Dermis blood vessel endothelial cell (primary cell): Measurements from ENCODE around the gene LNPEP. TPM values are rescaled to one million over a fixed set of nuclear protein-coding genes. Genes with fewer than 3 reads are reported as not detected.
A peak's percentile ranks its signal among the peaks of the same experiment; 100 is the strongest.

Experiments
- DNase-seq: peaks from one replicate; pipeline ENCODE4 v3.0.0; 2010
- total RNA-seq: library from RNA; depleted of rRNA; stranded (reverse); fragments of >200 nt; gene quantifications from 2 replicates; pipeline ENCODE4 v1.2.3, GENCODE V29; 2014

Gene LNPEP
- total RNA-seq, 1 donor from 2014 or later = 48.3 TPM

DNA sequence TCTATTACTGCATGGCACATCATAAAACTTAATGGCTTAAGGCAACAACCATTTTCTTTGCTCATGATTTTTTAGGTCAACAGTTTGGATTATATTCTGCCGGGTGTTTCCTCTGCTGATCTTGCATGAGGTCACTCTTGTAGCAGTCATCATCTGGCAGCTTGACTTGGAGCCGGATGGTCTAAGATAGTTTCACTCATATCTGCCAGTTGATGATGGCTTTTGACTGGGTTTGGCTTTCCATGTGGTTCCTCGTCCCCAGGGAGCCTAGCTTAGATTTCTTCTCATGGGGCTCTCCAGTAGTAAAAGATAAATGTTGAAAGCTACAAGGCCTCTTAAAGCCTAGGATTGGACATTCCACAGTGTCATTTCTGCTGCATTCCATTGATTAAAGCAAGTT lies 27.4 kb downstream of the LNPEP start:
- DNase-seq = peak; percentile 92

DNA sequence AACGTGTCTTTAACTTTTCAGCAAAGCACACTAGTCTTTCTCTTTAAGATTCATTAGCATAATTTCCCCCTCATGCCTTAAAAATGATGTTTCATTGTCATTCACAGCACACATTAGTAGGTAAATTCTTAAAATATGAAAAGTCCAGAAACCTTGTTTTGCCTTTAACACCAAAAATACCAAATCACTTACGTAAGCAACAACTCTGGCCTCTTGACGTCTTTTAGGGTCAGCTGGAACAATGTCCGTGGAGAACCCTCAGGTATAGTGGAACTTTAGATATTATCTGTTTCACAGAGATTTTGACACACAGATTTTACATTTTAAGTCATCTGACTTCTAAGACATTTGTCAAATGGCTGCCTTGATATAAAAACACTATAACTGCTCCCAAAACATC lies 30.9 kb downstream of the LNPEP start:
- DNase-seq = no peak

- peak; percentile 22 for DNase-seq
These were observed 31.5 kb downstream of the LNPEP start for GRCh38 chr5:96967400-96967799.

- DNase-seq = peak; percentile 83
These were observed 32.2 kb downstream of the LNPEP start for GRCh38 chr5:96968074-96968473.

DNA sequence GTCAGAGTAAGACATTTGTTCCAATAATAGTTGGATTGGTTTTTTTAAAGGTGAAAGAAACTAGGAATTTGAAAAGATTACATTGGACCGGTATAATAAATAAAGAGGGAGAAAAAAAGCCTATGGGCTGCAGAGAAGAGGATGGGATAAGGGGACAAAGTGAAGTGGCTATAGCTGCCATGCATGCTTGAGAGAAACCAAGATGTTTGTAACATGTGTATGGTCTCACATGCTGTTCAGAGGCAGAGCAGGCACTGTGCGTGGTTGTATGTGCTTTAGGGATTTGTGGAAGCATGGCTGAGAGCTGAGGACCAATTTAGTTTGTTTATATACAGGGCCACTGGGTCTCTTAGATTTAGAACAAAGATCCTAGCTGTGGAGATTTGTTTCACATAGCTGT lies 32.7 kb downstream of the LNPEP start:
- DNase-seq = peak; percentile 40

DNA sequence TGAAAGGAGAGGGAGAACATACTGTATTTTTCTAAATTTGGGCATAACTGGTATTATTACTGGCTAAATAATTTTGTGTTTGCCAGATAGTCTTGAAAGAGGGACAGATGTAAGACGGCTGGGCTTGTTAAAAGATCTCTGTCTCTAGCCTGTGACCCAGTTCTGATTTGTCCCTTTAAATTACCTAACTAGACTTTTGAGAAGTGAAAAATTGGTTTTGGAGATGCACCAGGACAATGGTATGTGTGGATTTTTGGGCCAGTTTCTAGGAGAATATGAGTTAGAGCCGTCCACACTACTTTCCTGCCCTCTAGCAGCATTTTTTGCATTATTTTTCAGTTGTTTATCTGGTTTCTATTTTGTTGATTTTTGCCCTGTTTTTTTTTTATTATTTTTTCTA lies 33.5 kb downstream of the LNPEP start:
- DNase-seq = no peak

- no peak for DNase-seq
These were observed 36.9 kb downstream of the LNPEP start for GRCh38 chr5:96972599-96973334.

DNA sequence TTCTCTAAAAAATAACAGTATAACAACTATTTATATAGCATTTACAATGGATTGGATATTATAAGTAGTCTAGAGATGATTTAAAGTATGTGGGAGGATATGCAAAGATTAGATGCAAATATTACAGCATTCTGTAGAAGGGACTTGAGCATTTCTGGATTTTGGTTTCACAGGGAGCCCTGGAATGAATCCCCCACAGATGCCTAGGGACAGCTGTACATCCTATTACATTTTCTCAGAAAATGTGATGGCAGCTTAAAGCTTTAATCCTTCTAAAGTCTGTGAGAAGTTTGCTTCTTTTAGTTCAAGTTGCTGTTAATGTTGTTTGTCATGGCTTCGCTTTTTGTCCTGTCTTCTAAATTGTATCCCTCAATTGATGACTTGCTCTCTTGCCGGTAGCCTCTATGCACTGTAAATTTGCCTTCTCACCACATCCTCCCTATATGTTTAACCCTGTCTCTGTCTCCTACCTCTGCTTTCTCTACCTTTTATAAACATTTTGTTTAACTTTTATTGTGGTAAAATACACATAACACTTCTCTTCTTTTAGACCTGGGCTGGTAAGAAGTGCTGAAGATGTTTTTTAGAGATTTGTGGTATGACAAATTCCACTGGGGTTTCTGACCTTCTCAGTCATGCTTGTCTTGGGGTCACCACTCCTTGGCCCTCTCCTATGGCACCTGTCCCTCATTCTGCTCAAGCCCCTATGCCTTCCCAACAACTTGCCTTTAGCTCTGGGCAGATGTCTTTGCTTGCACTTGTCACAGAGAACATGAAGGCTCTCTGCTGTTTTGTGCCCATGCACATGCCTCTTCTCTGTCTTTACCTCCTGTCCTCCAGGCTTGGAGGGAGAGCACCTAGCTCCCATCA lies 37.9 kb downstream of the LNPEP start:
- DNase-seq = no peak

GRCh38 chr5:96975656-96976055 lies 39.8 kb downstream of the LNPEP start:
- no peak for DNase-seq

DNA sequence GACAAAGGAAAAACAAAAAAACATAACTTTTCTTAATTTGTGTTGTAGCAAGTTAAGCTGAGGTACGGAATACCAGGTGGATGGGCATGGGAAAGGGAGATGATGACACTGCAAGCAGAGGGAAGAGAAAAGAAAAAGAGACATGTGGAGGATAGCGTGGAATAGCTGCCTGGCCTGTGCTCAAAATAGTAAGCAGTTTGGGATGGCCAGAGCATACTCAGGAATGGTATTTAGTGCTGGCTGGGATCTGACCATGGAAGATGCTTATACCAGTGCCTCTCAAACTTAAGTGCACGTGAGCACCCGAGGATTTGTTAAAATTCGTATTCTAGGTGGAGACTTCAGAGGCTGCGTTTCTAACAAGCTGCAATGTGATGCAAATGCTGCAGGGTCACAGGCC lies 41.3 kb downstream of the LNPEP start:
- DNase-seq = no peak

DNA sequence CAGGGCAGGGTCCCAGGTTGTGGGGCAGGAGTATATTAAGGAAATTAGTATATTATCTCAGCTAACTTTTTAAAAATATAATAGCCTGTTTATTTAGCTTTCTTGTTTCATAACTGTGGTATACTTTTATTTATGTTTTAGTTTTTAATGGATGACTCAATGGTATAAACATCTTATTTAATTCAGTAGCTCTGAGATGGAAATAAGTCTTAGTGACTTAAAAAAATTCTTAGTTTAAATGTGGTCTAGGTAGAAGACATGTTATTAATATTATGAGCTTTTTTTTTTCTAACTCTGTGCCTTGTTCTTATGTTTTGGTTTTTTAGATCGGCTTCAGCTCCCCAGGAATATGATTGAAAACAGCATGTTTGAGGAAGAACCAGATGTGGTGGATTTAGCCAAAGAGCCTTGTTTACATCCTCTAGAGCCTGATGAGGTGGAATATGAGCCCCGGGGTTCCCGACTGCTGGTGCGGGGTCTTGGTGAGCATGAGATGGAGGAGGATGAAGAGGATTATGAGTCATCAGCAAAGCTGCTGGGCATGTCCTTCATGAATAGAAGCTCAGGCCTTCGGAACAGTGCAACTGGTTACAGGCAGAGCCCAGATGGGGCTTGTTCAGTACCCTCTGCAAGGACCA lies 43.1 kb downstream of the LNPEP start:
- no peak for DNase-seq

GRCh38 chr5:96984506-96985192 lies 48.8 kb downstream of the LNPEP start:
- peak; percentile 28 for DNase-seq

- no peak for DNase-seq
These were observed 50.6 kb downstream of the LNPEP start for GRCh38 chr5:96986450-96986849.

DNA sequence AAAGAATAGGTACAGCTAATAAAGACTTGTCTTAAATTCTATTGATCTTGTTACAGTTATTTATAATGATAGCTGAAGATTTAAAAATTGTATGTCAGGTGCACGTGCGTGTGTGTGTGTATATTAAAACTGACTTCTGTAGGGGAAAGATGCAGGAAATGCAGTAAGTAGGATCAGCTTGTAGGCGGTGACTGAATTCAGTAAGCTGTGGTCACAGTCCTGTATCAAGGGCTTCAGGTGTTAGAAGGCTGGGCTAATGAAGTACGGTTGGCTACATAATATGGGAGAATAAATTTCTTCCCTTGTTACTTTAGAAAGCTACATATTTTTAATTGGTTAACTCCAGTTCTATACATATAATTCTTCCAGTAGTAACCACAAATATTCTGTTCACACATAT lies 54.2 kb downstream of the LNPEP start:
- DNase-seq = no peak

DNA sequence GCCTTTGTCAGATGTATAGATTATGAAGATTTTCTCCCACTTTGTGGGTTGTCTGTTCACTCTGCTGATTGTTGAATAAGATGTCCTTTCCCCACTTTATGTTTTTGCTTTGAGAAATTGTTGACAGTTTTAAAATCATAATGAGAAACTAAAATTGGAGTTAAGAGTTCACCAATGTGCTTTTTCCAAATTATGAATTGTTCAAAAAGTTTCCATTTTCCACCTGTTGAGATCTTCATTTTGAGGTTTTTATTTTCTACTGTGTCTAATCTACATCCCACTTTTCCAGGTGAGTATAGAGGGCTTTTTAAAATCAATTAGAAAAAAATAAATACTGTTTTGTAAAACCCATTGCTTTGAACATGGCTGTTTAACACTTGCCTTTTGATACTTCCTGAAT lies 55.8 kb downstream of the LNPEP start:
- DNase-seq = no peak

DNA sequence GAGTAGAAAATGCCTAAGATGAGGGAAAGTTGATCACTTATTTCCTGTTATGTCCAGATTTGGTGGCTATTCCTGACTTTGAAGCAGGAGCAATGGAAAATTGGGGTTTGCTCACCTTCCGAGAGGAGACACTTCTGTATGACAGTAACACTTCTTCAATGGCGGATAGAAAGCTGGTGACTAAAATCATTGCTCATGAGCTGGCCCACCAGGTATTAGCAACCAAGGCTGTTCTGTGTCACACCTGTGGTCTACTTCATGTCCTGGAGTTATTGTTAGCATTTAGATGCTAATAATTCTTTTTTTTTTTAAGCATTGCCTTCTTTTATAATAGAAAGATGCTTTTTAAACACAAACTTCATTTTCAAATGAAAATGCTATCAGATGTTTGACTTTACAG lies 57.9 kb downstream of the LNPEP start:
- DNase-seq = no peak

DNA sequence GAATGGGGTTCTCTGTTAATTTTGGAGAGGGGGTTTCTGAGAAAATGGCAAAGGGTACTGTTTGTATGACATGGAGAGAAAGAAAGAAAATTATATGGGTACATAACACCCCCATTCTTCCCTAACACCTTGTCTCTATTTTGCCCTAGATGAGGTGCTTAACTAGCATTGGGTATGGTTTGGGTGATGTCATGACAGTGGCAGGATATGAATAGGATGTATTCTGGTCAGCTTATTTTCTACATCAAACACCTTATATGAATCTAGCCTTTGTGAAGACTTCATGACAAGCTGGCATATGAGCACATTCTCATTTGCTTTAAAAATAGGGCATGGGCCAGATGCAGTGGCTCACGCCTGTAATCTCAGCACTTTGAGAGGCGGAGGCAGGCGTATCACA lies 58.6 kb downstream of the LNPEP start:
- DNase-seq = no peak

DNA sequence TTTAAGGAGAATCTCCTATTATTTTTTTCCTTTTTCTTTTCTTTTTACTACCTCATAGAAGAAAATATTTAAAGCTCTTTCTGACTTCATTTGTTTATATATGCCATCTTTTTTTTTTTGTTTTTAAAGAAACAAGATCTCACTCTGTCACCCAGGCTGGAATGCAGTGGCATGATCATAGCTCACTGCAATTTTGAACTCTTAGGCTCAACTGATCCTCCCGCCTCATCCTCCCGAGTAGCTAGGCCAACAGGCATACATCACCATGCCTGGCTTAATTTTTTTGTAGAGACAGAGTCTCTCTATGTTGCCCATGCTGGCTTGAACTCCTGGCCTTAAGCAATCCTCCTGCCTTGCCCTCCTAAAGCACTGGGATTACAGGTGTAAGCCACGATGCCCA lies 59.5 kb downstream of the LNPEP start:
- no peak for DNase-seq

DNA sequence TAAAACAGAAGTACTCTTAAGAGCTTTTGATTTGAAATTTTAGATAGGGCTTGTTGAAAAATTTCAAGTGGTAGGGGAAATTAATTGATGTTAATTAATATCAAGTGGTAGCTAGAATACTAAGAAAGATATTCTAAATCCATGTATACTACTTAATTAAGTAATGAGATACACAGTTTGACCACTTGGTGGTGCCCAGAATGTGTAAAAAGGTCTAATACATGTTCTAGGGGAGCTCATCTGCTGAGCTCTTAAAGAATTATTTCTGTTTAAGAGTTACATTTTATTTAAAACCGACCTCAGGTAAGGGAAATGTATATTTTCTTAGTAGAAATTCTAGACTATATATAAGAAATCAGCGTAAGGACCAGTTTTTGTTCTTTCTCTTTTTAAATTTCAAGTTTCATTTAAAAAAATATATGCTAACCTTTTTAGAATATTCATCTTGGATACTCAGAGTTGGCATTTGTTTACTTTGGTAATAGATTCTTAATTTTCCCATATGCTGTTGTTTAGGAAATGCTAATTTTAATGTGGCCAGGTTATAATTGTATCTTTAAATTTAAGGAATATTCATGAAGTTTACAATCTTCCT lies 61.5 kb downstream of the LNPEP start:
- DNase-seq = peak; percentile 76

DNA sequence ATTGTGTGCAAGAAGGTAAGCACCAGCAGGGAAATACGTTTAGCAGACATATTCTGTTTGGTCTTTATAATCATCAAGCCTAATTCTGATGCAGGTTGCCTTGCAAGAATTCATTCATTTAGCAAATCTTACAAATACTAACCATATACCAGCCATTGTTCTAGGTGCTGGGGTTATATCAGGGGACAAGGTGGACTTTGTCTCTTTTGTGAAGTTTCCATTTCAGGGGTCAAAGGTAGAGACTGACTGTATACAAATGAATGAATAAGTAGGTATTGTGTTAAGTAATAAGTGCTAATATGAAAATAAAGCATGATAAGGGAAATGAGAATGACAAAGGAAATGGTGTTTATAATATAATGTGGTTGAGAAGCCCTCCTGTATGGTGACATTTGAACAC lies 64.0 kb downstream of the LNPEP start:
- DNase-seq = no peak

DNA sequence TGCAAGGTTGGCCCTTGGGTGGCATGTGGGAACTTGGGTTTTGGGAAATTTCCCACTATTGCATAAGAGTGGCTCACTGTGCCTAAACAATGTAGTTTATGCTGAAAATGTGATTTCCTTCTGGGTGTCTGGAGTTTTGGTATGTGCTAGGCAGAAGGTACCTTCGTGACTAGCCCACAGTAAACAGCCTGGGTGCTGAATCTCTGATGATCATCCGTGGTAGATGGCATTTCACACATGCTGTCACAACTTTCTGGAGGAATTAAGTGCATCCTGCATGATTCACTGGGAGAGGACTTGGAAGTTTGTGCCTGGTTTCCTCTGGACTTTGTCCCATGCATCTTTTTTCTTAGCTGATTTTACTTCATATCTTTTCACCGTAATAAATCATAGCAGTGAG lies 64.5 kb downstream of the LNPEP start:
- DNase-seq = no peak

DNA sequence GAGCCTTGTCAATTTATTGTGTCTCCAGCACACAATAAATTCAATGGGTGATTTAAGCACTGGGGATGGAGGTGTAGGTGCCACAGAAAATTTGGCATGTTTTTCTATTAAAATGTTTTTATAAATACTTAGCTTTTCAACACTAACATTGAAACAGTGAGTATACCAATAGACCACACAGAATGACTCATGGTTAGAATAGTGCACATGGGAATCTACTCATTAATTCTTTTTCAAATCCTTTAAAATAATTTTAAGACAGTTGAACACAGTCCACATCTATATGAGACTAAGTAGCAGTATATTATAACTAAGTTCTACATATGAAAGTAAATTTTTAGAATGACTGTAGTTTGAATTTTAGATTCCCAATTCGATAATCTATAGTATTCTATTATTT lies 67.1 kb downstream of the LNPEP start:
- no peak for DNase-seq
